HG02981 (cell line): ENCODE data around the gene PHACTR3.

Source experiments
- ATAC-seq: cut with Tn5 transposase; IDR thresholded peaks from one replicate; pipeline ENCODE4 v1.9.1; 2021; ENCODE audit warnings: mild to moderate bottlenecking, moderate library complexity; ENCODE audit not compliant: unreplicated experiment

Gene PHACTR3

DNA sequence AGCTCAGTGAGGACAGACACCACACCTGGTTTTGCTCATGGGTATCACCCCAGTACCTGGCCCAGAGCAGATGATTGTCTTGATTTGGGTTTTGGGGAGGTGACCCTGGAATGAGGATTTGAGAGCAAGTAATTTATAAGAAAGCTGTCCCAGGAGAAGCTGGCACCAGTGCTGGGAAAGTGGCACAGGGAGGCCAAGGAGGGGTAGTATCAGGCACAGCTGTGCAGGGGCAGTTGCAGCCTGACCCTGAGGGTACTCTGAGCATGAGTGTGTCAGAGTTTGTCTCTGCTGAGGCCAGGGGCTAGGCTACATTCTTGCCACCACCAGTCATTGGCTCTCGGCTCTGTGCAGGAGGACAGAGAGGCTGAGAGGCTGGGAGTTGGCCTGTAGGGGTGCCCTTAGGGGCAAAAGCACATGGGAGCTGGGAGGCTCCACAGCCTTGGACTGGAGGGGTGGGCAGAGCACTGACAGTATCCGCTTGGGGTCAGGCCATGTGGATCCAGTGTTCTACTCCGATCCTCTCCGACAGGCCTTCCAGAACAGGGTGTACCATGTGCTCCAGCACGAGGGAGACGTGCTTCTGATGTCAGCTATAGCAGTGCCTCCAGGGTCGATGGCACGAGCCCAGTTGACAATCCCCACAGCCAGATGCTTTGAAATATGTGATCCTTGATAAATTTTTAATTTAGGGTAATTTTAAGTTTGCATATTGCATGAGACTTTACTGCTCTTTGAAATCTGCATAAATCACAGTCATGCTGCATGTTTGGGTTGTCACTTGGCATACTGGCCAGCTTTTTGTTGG lies 121.3 kb downstream of the PHACTR3 start:
- no peak for ATAC-seq

- no peak for ATAC-seq
These were observed 121.9 kb downstream of the PHACTR3 start for GRCh38 chr20:59726281-59726595.

GRCh38 chr20:59728722-59729430 lies 124.5 kb downstream of the PHACTR3 start:
- ATAC-seq: no peak

GRCh38 chr20:59729506-59729905 lies 125.2 kb downstream of the PHACTR3 start:
- no peak for ATAC-seq

DNA sequence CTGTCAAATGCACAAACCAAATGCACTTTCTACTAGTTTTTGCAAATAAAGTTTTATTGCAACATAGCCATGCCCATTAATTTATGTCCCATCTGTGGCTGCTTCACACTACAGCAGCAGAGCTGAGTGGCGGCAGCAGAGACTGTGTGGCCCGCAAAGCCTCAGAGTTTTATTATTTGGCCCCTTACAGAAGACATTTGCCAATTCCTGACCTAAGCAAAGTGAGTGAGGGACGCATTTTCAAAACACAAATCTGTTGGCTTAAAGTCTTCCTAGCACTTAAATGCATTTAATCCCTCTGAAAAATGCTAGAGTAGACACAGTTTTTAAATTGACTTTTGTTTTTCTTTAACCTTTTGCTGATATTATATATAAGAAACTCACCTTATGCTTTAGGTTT lies 126.4 kb downstream of the PHACTR3 start:
- no peak for ATAC-seq

GRCh38 chr20:59731376-59731775 lies 127.0 kb downstream of the PHACTR3 start:
- ATAC-seq: no peak

DNA sequence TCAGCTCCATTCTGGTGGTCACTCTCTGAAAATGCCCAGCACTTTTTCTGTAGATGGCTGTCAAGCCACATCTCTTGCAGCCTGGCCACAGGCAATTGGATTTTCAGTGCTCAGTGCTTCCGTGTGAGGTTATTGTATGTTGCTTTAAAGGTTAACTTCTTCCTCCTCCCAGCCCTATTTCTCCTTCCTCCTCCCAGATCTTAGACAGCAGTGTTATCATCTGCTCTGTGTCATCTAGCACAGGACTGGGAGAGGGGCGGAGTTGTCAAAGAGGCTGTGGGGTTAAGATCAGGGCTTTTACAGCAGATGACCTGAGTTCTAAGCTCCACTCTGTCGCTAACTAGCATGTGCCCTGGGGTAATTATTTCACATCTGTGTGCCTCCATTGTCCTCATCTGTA lies 129.0 kb downstream of the PHACTR3 start:
- no peak for ATAC-seq

DNA sequence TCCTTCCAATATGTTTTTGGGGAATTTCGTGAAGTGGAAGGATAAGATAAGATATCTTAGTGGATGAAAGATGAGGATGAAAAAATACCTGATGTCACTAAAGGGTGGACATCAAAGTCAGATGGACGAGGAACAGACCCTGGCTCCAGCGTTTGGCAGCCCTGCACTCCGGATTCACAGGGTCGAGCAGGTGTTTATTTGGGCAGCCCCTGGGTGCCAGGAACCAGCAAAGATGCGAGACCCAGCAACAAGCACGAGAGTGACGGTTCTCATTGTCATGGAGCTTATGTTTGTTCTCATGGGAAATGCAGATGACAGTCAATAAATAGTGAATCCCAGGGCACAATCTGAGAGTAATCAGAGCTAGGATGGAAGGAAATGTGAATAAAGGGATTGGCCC lies 131.1 kb downstream of the PHACTR3 start:
- ATAC-seq: no peak

- ATAC-seq: no peak
These were observed 131.6 kb downstream of the PHACTR3 start for GRCh38 chr20:59735917-59736316.

DNA sequence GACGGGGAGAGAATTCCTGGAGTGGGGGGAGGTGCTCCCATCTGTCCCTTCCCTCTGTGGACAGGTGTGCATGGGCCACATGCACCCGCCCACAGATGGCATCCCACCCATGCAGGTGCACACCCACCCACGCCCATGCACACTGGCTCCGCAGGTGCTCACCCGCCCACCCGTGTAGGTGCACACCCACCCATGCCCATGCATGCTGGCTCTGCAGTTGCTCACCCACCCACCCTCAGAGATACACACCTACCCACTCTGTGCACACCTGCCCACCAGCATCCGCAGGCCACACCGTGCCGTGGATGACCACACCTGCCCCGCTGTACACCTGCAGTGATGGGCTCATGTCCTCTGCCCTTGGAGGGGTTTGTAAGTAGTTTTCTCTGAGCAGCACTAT lies 132.0 kb downstream of the PHACTR3 start:
- no peak for ATAC-seq

GRCh38 chr20:59737073-59737666 lies 132.8 kb downstream of the PHACTR3 start:
- no peak for ATAC-seq

DNA sequence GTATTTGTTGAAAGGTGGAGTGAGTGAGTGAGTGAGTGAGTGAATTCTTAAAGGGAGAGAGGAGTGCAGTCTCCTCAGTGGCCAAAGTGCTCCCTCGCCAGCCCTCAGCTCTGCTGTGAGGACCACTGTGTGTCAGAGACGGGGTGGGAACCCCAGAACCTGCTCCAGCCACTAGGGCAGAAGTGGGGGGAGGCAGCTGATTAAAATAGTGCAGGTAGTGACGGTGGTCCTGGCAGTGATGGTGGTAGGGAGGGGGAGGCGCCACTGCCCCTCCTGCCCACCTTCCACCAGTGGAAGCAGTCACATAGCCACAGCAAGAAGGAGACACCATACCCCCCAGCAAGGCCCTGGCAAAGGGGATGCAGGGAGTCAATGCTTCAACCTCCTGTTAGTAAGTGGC lies 133.5 kb downstream of the PHACTR3 start:
- no peak for ATAC-seq

- ATAC-seq: no peak
These were observed 134.5 kb downstream of the PHACTR3 start for GRCh38 chr20:59738851-59739250.

DNA sequence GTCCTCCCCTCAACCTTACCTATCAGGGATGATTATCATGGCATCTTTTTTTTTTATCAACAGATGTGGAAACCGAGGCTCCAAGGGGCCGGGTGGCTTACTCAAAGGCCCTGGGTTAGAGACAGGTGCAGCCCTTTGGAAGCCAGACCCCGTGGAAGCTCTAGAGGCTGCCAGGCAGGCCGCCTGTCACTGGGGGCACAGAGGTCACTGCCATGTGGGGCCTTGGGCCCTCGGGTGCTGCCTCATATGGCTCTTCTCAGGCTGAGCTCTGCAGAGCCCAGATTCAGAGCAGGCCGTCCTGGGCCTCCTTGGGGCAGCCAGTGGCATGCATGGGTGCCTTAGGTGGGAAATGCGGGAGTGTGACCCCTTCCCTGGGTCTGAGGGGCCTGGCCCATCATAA lies 136.3 kb downstream of the PHACTR3 start:
- no peak for ATAC-seq

GRCh38 chr20:59741073-59741472 lies 136.7 kb downstream of the PHACTR3 start:
- no peak for ATAC-seq

DNA sequence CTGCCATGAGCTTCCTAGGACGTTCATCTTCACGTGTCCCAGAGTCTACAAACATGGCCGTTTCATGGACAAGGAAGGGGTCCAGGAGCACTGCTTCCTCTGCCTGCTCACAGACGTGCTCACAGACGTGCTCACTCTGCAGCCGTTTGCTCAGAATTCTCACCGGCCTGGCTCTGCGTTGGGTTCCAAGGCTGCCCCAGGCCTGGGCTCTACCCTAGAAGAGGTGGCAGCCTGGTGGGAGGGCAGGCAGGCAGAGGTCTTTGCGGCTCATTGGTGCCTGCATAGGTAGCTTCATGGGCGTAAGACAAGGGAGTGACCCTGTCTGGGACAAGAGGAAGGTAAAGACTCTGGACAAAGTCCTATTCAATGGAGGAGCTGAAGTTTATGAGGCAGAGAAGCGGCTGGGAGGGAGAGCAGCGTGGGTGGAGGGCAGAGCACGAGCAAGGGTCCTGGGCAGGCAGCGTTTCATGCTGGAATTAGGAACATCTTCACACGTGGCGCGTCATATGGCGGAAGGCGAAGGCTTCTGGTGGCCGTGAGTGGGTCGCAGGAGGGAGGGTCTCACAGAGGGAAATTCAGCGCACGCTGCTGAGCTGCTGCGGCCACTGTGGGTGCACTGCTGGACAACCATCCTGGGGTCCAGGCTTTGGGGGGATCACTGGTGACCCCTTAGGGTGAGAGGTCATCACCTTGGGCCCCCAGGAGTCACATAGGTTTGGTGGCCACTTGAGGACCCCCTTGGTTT lies 138.2 kb downstream of the PHACTR3 start:
- ATAC-seq: no peak

- ATAC-seq: no peak
These were observed 139.0 kb downstream of the PHACTR3 start for GRCh38 chr20:59743308-59743707.

- no peak for ATAC-seq
These were observed 139.6 kb downstream of the PHACTR3 start for GRCh38 chr20:59743767-59744485.

GRCh38 chr20:59744756-59745155 lies 140.4 kb downstream of the PHACTR3 start:
- ATAC-seq: no peak

DNA sequence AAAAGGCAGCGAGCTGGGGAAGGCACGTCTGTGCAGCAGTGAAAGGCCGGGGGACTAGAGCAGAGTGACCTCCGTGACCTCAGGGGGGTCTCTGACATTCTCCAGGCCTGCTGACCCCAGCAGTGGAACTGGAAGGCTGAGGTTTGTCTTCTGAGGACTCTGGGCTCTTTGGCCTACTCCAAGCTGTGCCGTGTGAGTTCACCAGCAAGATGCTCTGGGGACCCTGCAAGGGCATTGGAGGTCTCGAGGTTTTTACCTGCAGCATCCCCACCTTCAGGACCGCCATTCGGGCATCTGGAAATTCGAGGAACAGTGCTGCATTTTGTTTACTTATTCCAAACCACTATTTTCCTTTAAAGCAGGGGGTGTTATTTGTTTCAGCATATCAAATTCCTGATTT lies 140.9 kb downstream of the PHACTR3 start:
- ATAC-seq: no peak

DNA sequence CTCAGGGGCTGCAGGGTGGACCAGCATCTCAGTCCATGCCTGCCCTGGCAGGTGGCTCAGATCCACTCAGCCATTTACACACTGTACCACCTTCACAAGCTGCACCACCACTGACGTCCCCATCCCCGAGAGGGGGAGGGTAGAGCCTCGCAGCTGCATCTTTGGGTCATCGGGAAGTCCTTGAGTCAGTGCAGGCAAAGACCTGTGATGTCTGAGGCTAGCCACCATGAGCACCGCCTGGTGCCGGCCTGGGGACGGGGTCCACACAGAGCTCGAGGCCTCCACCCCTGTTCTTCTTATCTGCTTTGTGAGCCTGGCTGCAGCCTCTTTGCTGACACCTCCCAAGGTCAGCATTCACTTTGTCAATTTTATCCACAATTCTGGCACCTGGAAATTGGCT lies 141.4 kb downstream of the PHACTR3 start:
- no peak for ATAC-seq
